Suppressor macrophage treated with lipopolysaccharide for 4 hours (primary cell): ENCODE measurements around the gene SLC13A5.
"Not testable (repeated sequence)": the region's sequence is repeated elsewhere in the genome, so short reads cannot be mapped to it uniquely, and the experiment has no call there.

Source experiments
- DNase-seq: peaks from one replicate; pipeline ENCODE4 v3.0.0-alpha.2; 2020

The SLC13A5 gene

GRCh38 chr17:6683081-6683684 lies 30.0 kb downstream of the SLC13A5 start:
- no peak for DNase-seq

GRCh38 chr17:6682339-6682738 lies 30.8 kb downstream of the SLC13A5 start:
- no peak for DNase-seq

- no peak for DNase-seq
Measured at GRCh38 chr17:6681671-6682070, 31.5 kb downstream of the SLC13A5 start.

GRCh38 chr17:6681176-6681575 lies 32.0 kb downstream of the SLC13A5 start:
- DNase-seq, result no peak

GRCh38 chr17:6679241-6679640 lies 33.9 kb downstream of the SLC13A5 start:
- no peak for DNase-seq

GRCh38 chr17:6677946-6678345 lies 35.2 kb downstream of the SLC13A5 start:
- DNase-seq, result no peak

- DNase-seq, result no peak
Measured at GRCh38 chr17:6677158-6677831, 35.9 kb downstream of the SLC13A5 start.

- no peak for DNase-seq
Measured at GRCh38 chr17:6676802-6677157, 36.4 kb downstream of the SLC13A5 start.

GRCh38 chr17:6675201-6675825 lies 37.9 kb downstream of the SLC13A5 start:
- DNase-seq, result no peak

- DNase-seq, result no peak
Measured at GRCh38 chr17:6674586-6674985, 38.6 kb downstream of the SLC13A5 start.

GRCh38 chr17:6671431-6671830 lies 41.7 kb downstream of the SLC13A5 start:
- no peak for DNase-seq

GRCh38 chr17:6670999-6671398 lies 42.2 kb downstream of the SLC13A5 start:
- no peak for DNase-seq

- no peak for DNase-seq
Measured at GRCh38 chr17:6670571-6670970, 42.6 kb downstream of the SLC13A5 start.

- no peak for DNase-seq
Measured at GRCh38 chr17:6669479-6670212, 43.5 kb downstream of the SLC13A5 start.

- DNase-seq, result no peak
Measured at GRCh38 chr17:6668727-6669425, 44.3 kb downstream of the SLC13A5 start.

- DNase-seq, result no peak
Measured at GRCh38 chr17:6668219-6668618, 45.0 kb downstream of the SLC13A5 start.

GRCh38 chr17:6667516-6667915 lies 45.7 kb downstream of the SLC13A5 start:
- no peak for DNase-seq

- no peak for DNase-seq
Measured at GRCh38 chr17:6666557-6666956, 46.6 kb downstream of the SLC13A5 start.

GRCh38 chr17:6666077-6666521 lies 47.1 kb downstream of the SLC13A5 start:
- peak; percentile 81 for DNase-seq

- not testable (repeated sequence) for DNase-seq
Measured at GRCh38 chr17:6663200-6663599, 50.0 kb downstream of the SLC13A5 start.

- DNase-seq, result no peak
Measured at GRCh38 chr17:6661464-6661848, 51.7 kb downstream of the SLC13A5 start.

GRCh38 chr17:6660805-6661463 lies 52.2 kb downstream of the SLC13A5 start:
- DNase-seq, result peak; percentile 71

GRCh38 chr17:6660101-6660500 lies 53.1 kb downstream of the SLC13A5 start:
- DNase-seq, result peak; percentile 14
